H54 (cell line): ENCODE results near the gene GNG7.
"Not testable (repeated sequence)": the region's sequence is repeated elsewhere in the genome, so short reads cannot be mapped to it uniquely, and the experiment has no call there.

ENCODE experiments used
- DNase-seq: peaks from one replicate; pipeline ENCODE4 v3.0.0; 2011; ENCODE audit warnings: low spot score, mixed read lengths; ENCODE audit not compliant: insufficient read length
- FAIRE-seq: peaks from 3 replicates; lab custom pipeline; 2011; peaks lifted over from hg19 to GRCh38; lab: Jason Lieb, UNC
- POLR2A ChIP-seq: IDR thresholded peaks from 2 replicates; pipeline ENCODE4 v1.6.1; 2011; ENCODE audit warnings: low read depth, mild to moderate bottlenecking, low read length

GNG7 gene

GRCh38 chr19:2540646-2541454, 161.6 kb downstream of the GNG7 start:
- DNase-seq, result peak; percentile 92
- TF ChIP-seq POLR2A, result peak; percentile 43
- no peak for FAIRE-seq

GRCh38 chr19:2540251-2540645, 162.2 kb downstream of the GNG7 start:
- TF ChIP-seq POLR2A, result no peak
- FAIRE-seq (no peak), DNase-seq (no peak)

- no peak for DNase-seq
- no peak for FAIRE-seq
- no peak for TF ChIP-seq POLR2A
These were observed 164.3 kb downstream of the GNG7 start for GRCh38 chr19:2538096-2538757.

GRCh38 chr19:2537584-2537983, 164.9 kb downstream of the GNG7 start:
- FAIRE-seq, DNase-seq: not testable (repeated sequence)

- DNase-seq (no peak), FAIRE-seq (no peak)
- no peak for TF ChIP-seq POLR2A
These were observed 166.0 kb downstream of the GNG7 start for GRCh38 chr19:2536461-2536860.

- no peak for DNase-seq
- TF ChIP-seq POLR2A, result no peak
- FAIRE-seq, result no peak
These were observed 168.0 kb downstream of the GNG7 start for GRCh38 chr19:2534423-2535013.

- FAIRE-seq, result no peak
- no peak for DNase-seq
- TF ChIP-seq POLR2A, result no peak
These were observed 168.6 kb downstream of the GNG7 start for GRCh38 chr19:2533686-2534422.

- no peak for TF ChIP-seq POLR2A
- FAIRE-seq, result no peak
- no peak for DNase-seq
These were observed 169.4 kb downstream of the GNG7 start for GRCh38 chr19:2533072-2533425.

GRCh38 chr19:2532252-2533071, 170.0 kb downstream of the GNG7 start:
- FAIRE-seq, result no peak
- DNase-seq, result no peak
- TF ChIP-seq POLR2A, result no peak

GRCh38 chr19:2529942-2530341, 172.6 kb downstream of the GNG7 start:
- not testable (repeated sequence) for FAIRE-seq, DNase-seq

- no peak for TF ChIP-seq POLR2A
- DNase-seq (peak; percentile 87), FAIRE-seq (peak; percentile 58)
These were observed 173.0 kb downstream of the GNG7 start for GRCh38 chr19:2529473-2529918.

- no peak for FAIRE-seq
- DNase-seq, result no peak
- no peak for TF ChIP-seq POLR2A
These were observed 173.8 kb downstream of the GNG7 start for GRCh38 chr19:2528675-2529101.

GRCh38 chr19:2527686-2528085, 174.8 kb downstream of the GNG7 start:
- no peak for FAIRE-seq
- TF ChIP-seq POLR2A, result no peak
- no peak for DNase-seq

GRCh38 chr19:2527171-2527570, 175.3 kb downstream of the GNG7 start:
- FAIRE-seq (no peak), DNase-seq (no peak)
- TF ChIP-seq POLR2A, result no peak
